Measurements from ENCODE around the gene FOXRED2.
A peak's percentile ranks its signal among the peaks of the same experiment; 100 is the strongest.

The FOXRED2 gene

DNA sequence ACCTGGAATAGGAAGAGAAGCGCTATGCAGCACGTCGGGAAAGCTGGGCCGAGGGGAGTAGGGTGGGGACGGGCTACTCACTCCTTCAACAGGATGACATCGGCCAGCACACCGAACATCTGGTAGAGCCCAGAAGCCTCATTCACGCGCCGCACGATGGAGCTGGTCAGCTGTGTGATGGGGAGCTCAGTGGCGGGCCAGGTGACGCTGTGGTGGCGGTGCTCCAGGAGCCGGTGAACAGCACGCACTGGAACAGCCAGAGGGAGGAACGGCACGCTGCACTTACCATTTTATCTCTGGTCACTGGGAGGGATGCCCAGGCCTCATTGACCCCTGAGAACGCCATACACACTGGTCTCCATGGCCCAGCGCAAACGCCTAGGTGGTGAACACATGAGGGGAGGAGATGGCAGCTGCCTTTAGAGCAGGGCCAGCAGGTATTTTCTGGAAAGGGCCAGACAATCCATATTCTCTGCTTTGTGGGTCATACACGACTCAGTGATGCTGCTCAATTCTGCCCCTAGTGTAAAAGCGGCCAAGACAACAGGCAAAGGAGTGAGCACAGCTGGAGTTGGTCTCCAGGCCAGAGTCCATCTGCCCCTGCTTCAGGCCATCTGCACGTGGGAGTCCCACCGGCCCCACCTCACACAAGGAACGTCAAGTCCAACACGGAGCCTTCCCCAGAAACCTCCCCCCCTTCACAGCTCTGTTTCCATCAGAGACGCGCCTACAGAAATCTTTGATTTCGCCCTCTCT lies 8.8 kb downstream of the FOXRED2 start:
- no peak overlapping the region for H3K9ac ChIP-seq
- TF ChIP-seq Cebpa-rat (IDR thresholded peaks at IDR 0.05), result no peak
- H4K20me1 ChIP-seq, result no peaks in the 10 kb centered on the region
- H3K36me3 ChIP-seq, result peaks cover 80% of the 10 kb centered on the region
- H3K27ac ChIP-seq, result no peak overlapping the region
- H3K4me2 ChIP-seq, result no peak overlapping the region
- H3K27me3 ChIP-seq, result no peaks in the 10 kb centered on the region
- H3K9me3 ChIP-seq, result no peaks in the 10 kb centered on the region
- H3K4me3 ChIP-seq, result no peak overlapping the region
- H3K4me1 ChIP-seq, result peaks cover 23% of the 10 kb centered on the region

GRCh38 chr22:36493690-36494110 lies 13.1 kb downstream of the FOXRED2 start:
- H3K27me3 ChIP-seq, result no peaks in the 10 kb centered on the region
- H3K4me2 ChIP-seq, result peak overlapping the region; percentile 81
- H3K27ac ChIP-seq, result peak overlapping the region; percentile 79
- TF ChIP-seq Cebpa-rat (IDR thresholded peaks at IDR 0.05), result no peak
- H4K20me1 ChIP-seq, result no peaks in the 10 kb centered on the region
- H3K4me1 ChIP-seq, result peaks cover 46% of the 10 kb centered on the region
- peak overlapping the region; percentile 33; the same call in 1 of the 2 replicates for H3K4me3 ChIP-seq
- H3K36me3 ChIP-seq, result peaks cover 66% of the 10 kb centered on the region
- H3K9ac ChIP-seq, result peak overlapping the region; percentile 68
- H3K9me3 ChIP-seq, result no peaks in the 10 kb centered on the region

DNA sequence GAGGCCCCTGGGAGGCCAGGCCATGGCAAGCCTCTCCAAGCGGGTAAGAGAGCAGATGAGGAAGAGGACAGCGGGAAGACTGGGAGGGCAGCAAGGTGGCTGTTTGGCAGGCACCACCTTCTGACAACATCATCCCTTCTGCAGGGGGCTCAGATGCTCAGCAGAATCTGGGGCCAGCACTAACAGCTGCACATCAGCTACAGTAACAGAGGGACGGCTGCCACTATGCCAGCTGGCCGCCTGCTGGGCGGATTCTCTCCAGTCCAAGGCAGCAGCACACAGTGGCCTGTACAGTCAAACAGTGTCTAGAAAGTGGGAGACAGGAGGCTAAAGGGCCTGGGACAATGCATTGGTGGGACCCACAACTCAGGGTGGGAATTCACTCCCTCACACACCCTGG lies 14.7 kb downstream of the FOXRED2 start:
- Histone ChIP-seq H3K36me3 (peaks cover 65% of the 10 kb centered on the region), H3K4me1 (peaks cover 46% of the 10 kb centered on the region), H3K4me3 (peak overlapping the region; percentile 14; the same call in 1 of the 2 replicates), H3K27me3 (no peaks in the 10 kb centered on the region), H3K27ac (peak overlapping the region; percentile 79), H4K20me1 (no peaks in the 10 kb centered on the region), H3K4me2 (peak overlapping the region; percentile 81), H3K9ac (peak overlapping the region; percentile 33; the same call in 1 of the 2 replicates), H3K9me3 (peaks cover 12% of the 10 kb centered on the region)
- TF ChIP-seq Cebpa-rat (IDR thresholded peaks at IDR 0.05), result no peak

DNA sequence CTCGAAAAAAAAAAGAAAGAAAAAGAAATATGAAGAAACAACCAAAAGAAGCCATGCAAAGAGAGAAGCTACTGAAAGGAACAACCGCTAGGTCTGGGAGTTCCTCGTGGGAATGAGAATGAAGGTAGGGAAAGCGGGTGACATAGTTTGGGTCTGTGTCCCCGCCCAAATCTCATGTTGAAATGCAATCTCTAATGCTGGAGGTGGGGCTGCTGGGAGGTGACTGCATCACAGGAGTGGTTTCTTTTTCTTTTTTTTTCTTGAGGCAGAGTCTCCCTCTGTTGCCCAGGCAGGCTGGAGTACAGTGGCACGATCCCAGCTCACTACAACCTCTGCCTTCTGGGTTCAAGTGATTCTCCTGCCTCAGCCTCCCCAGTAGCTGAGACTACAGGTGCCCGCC lies 15.7 kb downstream of the FOXRED2 start:
- peak overlapping the region; percentile 79 for H3K27ac ChIP-seq
- no peak for TF ChIP-seq Cebpa-rat (IDR thresholded peaks at IDR 0.05)
- H3K27me3 ChIP-seq, result no peaks in the 10 kb centered on the region
- no peak overlapping the region; the same call in 1 of the 2 replicates for H3K9ac ChIP-seq
- peak overlapping the region; percentile 81 for H3K4me2 ChIP-seq
- peaks cover 65% of the 10 kb centered on the region for H3K36me3 ChIP-seq
- peaks cover 16% of the 10 kb centered on the region for H3K9me3 ChIP-seq
- H4K20me1 ChIP-seq, result no peaks in the 10 kb centered on the region
- peaks cover 46% of the 10 kb centered on the region for H3K4me1 ChIP-seq
- no peak overlapping the region for H3K4me3 ChIP-seq

GRCh38 chr22:36486619-36487384 lies 20.0 kb downstream of the FOXRED2 start:
- Histone ChIP-seq H4K20me1 (no peaks in the 10 kb centered on the region), H3K27ac (no peak overlapping the region), H3K4me2 (no peak overlapping the region), H3K36me3 (peaks cover 57% of the 10 kb centered on the region), H3K9ac (no peak overlapping the region), H3K4me3 (no peak overlapping the region), H3K9me3 (peaks cover 16% of the 10 kb centered on the region), H3K4me1 (peaks cover 23% of the 10 kb centered on the region), H3K27me3 (no peaks in the 10 kb centered on the region)
- no peak for TF ChIP-seq Cebpa-rat (IDR thresholded peaks at IDR 0.05)

DNA sequence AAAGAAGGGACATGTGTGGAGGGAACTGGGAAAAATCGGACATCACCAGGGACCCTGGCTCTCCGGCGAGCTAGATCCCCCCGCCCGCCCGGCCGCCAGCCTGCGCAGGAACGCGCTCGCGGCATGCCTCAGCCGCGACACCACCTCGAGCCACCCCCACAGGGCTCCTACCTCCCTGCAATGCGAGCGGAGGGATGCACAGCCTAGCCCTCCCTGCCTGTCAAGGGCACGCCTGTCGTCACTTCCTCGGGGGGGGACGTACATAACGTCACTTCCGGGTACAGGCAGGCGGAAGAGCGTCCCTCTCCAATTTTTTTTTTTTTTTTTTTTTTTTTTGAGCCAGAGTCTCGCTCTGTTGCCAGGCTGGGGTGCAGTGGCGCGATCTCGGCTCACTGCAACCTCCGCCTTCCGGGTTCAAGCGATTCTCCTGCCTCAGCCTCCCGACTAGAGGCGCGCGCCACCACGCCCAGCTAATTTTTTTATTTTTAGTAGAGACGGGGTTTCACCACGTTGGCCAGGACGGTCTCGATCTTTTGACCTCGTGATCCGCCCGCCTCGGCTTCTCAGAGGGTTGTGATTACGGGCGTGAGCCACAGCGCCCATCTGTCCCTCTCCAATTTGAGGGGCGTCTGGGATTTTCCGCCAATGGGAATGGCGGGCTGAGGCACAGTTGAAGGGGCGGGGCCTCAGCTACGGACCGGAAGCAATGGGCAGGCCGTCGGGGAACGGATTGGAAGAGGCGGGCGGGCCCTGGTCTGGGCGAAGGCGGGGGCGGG lies 25.3 kb downstream of the FOXRED2 start, which contains the start of gene TXN2:
Gene TXN2, minus strand, starts transcription at position 248 of the 776 bp plus-strand sequence. CDS start 803 bp downstream, outside the sequence.
- TF ChIP-seq Cebpa-rat (IDR thresholded peaks at IDR 0.05), result no peak
- Histone ChIP-seq H3K27me3 (no peaks in the 10 kb centered on the region), H3K27ac (peak within 1 kb of the TSS; percentile 97), H3K4me2 (peak within 1 kb of the TSS; percentile 89), H4K20me1 (no peaks in the 10 kb centered on the region), H3K4me1 (peaks cover 29% of the 10 kb centered on the region), H3K9ac (peak within 1 kb of the TSS; percentile 93), H3K36me3 (peaks cover 49% of the 10 kb centered on the region), H3K4me3 (peak within 1 kb of the TSS; percentile 74), H3K9me3 (no peaks in the 10 kb centered on the region)

DNA sequence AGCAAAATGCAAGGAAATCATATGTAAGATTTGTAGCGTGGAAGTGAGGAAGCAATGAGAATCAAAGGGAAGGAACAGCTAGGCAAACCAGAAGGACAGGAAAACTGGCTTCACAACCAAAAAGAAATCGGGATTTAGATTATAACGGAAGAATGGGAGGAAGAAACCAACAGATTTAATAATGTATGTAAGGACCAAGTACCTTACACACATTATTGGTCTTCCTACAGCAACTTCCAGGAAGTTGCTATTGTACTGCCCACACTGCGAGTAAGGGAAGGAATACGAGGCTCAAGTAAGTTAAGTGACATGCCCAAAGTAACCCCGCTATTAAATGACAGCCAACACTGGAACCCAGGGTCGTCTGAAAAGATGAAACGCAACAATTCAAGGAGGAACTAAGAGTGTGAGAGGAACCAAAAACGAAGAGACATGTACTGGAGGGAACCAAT lies 25.9 kb downstream of the FOXRED2 start:
- Histone ChIP-seq H3K9ac (peak overlapping the region; percentile 93), H3K27me3 (no peaks in the 10 kb centered on the region), H4K20me1 (no peaks in the 10 kb centered on the region), H3K27ac (peak overlapping the region; percentile 97), H3K4me3 (peak overlapping the region; percentile 74), H3K4me1 (peaks cover 29% of the 10 kb centered on the region), H3K4me2 (peak overlapping the region; percentile 89), H3K36me3 (peaks cover 50% of the 10 kb centered on the region), H3K9me3 (no peaks in the 10 kb centered on the region)
- TF ChIP-seq Cebpa-rat (IDR thresholded peaks at IDR 0.05), result no peak

- H3K27ac ChIP-seq, result no peak overlapping the region
- no peak for TF ChIP-seq Cebpa-rat (IDR thresholded peaks at IDR 0.05)
- no peaks in the 10 kb centered on the region for H3K9me3 ChIP-seq
- no peak overlapping the region for H3K4me3 ChIP-seq
- no peak overlapping the region for H3K9ac ChIP-seq
- no peaks in the 10 kb centered on the region for H4K20me1 ChIP-seq
- H3K36me3 ChIP-seq, result peaks cover 70% of the 10 kb centered on the region
- H3K4me2 ChIP-seq, result no peak overlapping the region; the same call in 1 of the 2 replicates
- H3K27me3 ChIP-seq, result no peaks in the 10 kb centered on the region
- H3K4me1 ChIP-seq, result peaks cover 36% of the 10 kb centered on the region
These were observed 27.9 kb downstream of the FOXRED2 start for GRCh38 chr22:36478966-36479365.

DNA sequence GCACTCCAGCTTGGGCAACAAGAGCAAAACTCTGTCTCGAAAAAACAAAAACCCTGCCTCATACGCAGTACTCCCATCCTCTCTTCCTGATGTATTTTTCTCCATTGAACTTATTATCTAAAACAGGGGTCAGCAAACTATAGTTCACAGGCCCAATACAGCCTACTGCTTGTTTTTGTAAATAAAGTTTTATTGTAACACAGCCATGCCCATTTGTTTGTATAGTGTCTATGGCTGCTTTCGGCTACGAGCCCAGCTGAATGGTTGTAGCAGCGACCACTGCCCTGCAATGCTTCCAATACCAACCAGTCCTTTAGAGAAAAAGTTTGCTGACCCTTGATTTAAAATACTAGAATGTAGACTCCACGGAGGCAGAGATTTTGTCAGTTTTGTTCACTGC lies 31.5 kb downstream of the FOXRED2 start:
- no peak overlapping the region for H3K4me2 ChIP-seq
- H4K20me1 ChIP-seq, result no peaks in the 10 kb centered on the region
- H3K27me3 ChIP-seq, result no peaks in the 10 kb centered on the region
- no peak overlapping the region for H3K4me3 ChIP-seq
- H3K9ac ChIP-seq, result no peak overlapping the region
- no peak overlapping the region for H3K27ac ChIP-seq
- H3K9me3 ChIP-seq, result no peaks in the 10 kb centered on the region
- peaks cover 52% of the 10 kb centered on the region for H3K4me1 ChIP-seq
- no peak for TF ChIP-seq Cebpa-rat (IDR thresholded peaks at IDR 0.05)
- peaks cover 94% of the 10 kb centered on the region for H3K36me3 ChIP-seq
